ENCODE results near the gene CTPS2.
"Not testable (repeated sequence)": the region's sequence is repeated elsewhere in the genome, so short reads cannot be mapped to it uniquely, and the experiment has no call there.

The CTPS2 gene

DNA sequence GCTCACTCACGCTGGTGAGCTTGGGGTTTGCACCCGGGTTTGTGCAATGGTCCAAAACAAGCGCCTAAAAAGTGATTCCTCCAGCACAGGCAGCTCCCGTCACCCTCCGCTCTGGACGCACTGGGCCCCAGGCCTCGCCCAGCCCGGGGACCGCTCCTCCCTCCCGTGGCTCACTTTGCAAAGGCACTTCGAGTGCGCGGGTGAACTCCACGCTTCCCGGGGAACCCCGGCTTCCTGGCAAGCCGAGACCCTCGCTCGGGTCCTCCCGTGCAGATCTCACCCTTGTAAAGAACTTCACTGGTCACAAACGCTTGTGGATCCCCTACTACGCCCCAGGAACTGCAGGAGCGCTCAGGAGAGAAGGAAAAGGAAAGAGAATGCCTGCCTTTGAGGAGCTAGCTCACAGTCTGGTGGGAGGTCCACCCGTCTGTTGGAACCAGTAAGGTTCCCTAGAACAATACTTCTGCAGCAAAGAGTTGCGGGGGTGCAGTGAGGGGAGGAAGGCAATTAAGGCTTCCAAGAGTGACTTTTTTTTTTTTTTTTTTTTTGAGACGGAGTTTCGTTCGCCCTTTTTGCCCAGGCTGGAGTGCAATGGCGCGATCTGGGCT lies at the start of gene CTPS2:
Gene CTPS2 (minus strand): TSS at position 122 of the 608 bp plus-strand sequence. CDS start 9,767 bp downstream, outside the sequence.
- DNase-seq = peak; percentile 57

DNA sequence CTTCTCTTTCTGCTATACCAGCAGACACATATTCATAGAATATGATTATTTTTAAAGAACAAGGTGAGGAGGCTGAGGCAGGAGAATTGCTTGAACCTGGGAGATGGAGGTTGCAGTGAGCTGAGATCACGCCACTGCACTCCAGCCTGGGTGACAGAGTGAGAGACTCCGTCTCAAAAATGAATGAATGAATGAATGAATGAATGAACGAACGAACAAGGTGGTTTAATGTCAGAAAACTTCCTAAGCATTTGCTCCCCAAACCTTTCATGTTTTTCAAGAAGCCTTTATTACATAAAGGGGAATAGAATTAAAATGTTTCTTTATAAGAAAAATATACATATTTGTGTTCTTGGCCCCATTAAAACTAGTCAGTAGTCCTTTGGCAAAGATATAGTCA lies 49.0 kb upstream of the CTPS2 start:
- not testable (repeated sequence) for DNase-seq

- no peak for DNase-seq
Measured at GRCh38 chrX:16756724-16757123, 44.3 kb upstream of the CTPS2 start.

GRCh38 chrX:16754019-16754418 lies 41.5 kb upstream of the CTPS2 start:
- DNase-seq = no peak

GRCh38 chrX:16750136-16750535 lies 37.7 kb upstream of the CTPS2 start:
- no peak for DNase-seq

DNA sequence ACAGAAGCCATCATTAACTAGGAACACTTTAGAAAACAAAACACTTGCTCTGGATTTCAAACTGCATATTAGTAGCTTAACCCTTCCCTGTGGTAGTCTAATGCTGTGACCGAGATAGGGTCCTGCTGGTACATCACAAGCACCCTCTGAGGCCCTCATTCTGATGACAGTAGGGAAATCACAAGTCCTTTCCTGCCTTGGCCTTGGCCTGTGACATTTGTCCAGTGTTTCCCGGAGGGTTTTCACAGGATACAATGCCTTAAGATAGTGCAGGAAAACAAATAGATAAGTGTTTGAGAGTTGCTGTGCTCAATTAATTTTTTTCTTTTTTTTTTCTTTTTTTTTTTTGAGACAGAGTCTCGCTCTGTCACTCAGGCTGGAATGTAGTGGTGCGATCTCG lies 36.0 kb upstream of the CTPS2 start:
- DNase-seq = no peak

DNA sequence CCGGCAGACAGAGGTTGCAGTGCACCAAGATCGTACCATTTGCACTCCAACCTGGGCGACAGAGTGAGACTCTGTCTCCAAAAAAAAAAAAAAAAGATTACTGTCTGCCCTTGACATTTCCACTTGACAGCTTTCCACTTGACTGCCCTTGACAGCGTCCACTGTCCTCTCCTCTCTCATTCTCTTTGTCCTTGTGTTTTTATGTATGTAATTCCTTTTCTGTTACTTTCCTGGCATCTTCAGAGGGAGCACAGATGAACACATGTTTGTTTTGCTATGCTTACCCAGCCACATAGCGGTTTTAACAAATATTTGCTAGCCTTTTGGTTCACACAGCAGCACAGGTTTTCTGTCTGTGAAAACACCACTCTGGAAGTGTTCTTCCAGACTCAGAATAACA lies 33.2 kb upstream of the CTPS2 start:
- DNase-seq = no peak

GRCh38 chrX:16745102-16745501 lies 32.6 kb upstream of the CTPS2 start:
- no peak for DNase-seq

DNA sequence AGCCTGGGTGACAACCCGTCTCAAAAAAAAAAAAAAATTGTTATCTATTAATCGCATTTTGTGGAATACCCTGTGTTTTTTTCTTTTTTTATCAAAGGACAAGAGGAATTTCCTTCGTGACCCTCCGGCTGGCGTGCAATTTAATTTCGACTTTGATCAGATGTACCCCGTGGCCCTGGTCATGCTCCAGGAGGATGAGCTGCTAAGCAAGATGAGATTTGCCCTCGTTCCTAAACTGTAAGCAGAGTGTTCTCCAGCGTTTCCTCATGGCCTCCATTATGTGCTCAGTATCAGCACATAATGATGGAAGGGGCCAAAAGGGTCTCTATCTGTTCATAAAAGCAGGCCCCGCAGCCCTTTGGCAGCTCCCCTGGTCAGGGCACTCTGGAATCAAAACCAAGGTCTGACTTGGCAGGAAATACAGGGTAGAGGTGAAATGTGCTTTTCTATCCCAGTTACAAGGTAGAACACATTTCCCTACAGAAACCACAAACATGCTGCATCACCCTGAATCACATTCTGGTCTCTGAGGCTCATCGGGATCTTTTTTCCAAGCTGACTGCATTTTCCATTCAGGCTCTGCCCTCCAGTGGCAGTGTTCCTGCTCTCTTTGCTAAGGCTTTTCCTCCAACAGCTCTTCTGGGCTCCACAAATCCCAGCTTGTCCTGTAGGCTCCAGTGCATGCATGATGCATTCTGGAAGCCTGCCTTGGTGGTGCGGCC lies 31.3 kb upstream of the CTPS2 start:
- DNase-seq = no peak

GRCh38 chrX:16739574-16739973 lies 27.1 kb upstream of the CTPS2 start:
- no peak for DNase-seq

DNA sequence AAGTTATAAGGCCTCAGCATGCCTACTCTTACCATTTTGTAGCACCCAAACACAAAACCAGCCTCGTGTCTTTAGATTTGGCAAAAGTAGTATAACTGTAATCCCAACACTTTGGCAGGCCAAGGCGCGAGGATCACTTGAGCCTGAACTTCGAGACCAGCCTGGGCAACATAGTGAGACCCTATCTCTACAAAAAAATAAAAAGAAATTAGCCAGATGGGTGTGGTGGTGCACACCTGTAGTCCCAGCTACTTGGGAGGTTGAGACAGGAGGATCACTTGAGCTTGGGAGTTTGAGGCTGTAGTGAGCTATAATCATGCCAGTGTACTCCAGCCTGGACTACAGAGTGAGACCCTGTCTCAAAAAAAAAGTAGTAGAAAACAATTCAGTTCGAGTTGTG lies 24.6 kb upstream of the CTPS2 start:
- DNase-seq = no peak

DNA sequence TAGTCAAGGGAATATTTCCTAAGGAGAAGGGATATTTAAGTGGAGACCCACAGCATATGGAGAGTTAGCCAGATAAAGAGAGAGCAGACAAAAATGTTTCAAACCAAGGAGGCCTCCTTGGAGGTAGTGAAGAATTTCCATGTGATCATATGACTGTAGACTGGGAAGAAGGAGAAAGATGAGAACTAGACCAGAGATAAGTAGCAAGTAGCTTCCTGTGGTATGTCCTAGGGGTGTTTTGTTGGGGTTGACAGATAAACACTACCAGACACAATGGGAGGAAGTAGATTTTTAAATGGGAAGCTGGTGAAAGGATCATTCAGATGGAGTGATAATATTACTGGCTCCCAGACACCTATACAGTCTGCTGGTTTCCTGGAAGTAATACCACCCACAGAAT lies 20.5 kb upstream of the CTPS2 start:
- no peak for DNase-seq

DNA sequence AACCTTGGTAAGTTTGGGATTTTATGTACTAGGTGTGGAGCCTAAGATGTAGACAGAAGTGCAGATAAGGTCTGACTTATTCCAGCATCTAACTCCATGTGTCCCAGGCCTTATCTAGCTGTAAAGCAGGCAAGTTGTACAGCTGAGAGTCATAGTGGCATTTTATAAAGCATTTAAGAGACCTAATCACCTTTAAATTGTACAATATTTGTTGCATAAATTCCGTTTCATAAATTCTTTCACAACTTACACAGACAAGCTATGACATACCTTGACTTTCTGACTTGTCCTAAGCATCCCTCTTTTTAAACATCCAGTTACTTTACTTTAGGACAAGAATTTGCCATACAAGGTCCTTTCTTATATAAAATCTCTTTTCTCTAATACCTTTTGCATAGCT lies 18.0 kb upstream of the CTPS2 start:
- no peak for DNase-seq

GRCh38 chrX:16727637-16728036 lies 15.2 kb upstream of the CTPS2 start:
- DNase-seq = no peak

DNA sequence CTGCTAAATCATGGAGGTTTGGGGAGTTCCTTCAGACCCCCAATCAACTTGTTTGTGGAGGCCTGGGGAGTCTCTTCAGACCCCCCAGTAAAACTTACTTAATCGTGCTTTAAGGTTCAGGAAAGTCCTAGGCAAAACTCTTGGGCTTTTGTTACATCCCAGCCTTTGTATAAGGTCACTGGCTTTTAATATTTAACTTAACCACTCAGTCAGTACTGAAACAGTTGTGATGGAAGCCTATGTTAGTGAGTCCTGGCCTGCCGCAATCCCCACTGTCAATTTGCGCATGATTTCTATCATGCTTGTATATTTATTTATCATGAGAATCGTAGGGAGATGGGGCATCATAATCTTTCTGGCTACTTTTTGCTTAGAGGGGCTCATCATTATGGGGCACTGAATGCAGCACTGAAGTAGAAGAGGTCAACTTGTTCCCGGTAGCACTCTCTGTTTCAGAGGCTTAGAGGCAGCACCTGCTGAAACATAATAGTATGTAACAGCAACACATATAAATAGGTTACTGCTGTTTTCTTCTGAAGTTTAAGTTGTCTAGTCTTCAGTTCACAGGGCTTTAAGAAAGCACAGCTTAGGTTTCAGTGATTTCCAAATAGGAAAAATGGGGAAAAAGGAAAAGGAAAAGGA lies 14.0 kb upstream of the CTPS2 start:
- not testable (repeated sequence) for DNase-seq

- DNase-seq = no peak
Measured at GRCh38 chrX:16725072-16725471, 12.6 kb upstream of the CTPS2 start.

- DNase-seq = no peak
Measured at GRCh38 chrX:16722481-16722880, 10.0 kb upstream of the CTPS2 start.

DNA sequence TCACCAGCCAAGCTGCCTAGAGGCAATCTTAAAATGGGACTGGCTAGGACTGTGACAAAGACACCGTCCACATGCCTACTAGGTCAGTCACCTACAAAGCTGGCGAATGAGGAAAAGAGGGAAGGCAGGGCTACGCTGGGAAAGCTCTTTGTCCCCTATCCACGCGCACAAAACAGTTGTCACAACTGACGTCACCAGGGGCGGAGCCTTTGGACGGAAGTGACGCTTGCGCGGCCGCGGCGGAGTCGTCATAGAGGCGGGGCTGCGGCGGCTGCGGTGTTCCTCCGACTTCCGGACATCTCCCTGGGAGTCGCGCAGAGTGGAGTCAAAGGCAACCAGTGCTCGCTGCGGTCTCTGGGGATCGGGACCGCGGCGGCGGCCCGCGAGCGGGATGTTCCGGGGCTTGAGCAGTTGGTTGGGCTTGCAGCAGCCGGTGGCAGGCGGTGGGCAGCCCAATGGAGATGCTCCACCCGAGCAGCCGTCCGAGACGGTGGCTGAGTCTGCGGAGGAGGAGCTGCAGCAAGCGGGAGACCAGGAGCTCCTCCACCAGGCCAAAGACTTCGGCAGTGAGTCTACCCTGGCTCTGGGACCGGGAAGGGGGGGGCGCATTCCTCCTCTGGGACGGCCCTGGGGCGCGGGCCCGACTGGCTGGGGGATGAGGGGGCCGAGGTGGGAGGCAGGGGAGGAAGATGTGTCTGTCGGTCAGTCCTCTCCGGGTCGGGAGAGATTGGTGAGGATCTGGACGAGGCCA lies 7.0 kb upstream of the CTPS2 start, which contains the start of gene SYAP1:
Gene SYAP1 (plus strand): TSS at position 279 of the 751 bp plus-strand sequence. CDS start 113 bp downstream, at position 392.
- peak; percentile 99 for DNase-seq

- DNase-seq = no peak
Measured at GRCh38 chrX:16718824-16719333, 6.4 kb upstream of the CTPS2 start.

- DNase-seq = not testable (repeated sequence)
Measured at GRCh38 chrX:16716451-16716850, 4.0 kb upstream of the CTPS2 start.

DNA sequence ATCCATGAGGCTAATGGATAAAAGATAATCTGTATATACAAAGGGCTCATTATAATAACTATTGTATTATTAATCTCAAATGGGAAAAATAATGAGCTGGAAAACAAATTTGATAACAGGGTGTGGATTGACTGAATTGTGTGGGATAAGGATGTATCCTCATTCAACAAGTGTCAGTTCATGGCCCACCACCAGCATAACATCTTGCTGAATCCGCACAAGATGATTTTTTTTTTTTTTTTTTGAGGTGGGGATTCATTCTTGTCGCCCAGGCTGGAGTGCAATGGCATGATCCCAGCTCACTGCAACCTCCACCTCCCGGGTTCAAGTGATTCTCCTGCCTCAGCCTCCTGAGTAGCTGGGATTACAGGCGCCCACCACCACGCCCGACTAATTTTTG lies 3.2 kb upstream of the CTPS2 start:
- not testable (repeated sequence) for DNase-seq

DNA sequence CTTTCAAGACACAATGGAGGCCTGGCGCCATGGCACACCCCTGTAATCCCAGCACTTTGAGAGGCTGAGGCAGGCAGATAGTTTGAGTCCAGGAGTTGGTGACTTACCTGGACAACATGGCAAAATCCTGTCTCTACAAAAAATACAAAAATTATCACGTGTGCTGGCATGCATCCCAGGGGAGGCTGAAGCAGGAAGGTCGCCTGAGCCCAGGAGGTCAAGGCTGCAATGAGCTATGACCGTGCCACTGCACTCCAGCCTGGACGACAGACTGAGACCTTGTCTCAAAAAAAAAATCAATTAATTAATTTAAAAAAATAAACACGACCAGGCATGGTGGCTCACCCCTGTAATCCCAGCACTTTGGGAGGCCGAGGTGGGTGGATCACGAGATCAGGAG lies 2.0 kb upstream of the CTPS2 start:
- no peak for DNase-seq

- peak; percentile 32 for DNase-seq
Measured at GRCh38 chrX:16711893-16712547, 449 bp downstream of the CTPS2 start.

All from activated T-cell treated with anti-CD3 and anti-CD28 coated beads, Interleukin-2, amount 50 U/mL, for 1 hour (primary cell).